Eye (tissue), 1 donor: Measurements from ENCODE around the gene FBXL5.

Source experiments
- DNase-seq: peaks from one replicate; pipeline ENCODE4 v3.0.0-alpha.2; 2015

Gene FBXL5

GRCh38 chr4:15675356-15675755, 20.2 kb upstream of the FBXL5 start:
- no peak for DNase-seq

- DNase-seq = no peak
These were observed 19.8 kb upstream of the FBXL5 start for GRCh38 chr4:15674926-15675325.

DNA sequence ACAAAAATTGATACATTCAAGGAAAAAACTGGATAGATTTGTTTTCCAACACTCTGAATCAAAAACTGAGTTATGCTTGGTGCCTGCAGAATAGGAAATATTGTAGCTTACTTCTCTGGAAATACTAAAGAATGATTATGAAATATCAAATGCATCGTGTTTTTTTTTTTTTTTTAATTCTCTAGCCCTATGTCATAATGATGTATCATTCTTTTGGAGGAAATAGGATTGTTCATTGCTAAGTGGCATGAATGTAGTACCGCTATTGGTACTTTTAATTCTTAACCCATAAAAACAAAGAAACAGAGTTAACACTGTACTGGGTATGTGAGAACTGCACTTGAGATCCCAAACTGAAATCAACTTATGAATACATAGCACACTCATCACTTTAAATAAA, 18.9 kb upstream of the FBXL5 start:
- no peak for DNase-seq

DNA sequence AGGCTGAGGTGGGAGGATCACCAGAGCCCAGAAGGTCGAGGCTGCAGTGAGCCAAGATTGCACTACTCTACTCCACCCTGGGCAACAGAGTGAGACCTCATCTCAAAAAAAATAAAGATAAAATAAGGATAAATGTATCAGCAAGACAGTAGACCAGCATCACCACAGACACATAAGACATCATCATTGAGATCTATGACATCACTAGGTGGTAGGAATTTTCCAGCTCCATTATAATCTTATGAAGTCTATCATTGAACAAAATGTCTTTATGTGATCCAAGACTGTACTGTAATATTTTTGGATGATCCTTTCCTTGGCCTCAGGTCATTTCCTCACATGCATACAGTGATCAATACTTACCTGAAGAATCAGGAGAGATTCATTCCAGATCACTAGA, 18.2 kb upstream of the FBXL5 start:
- DNase-seq = no peak

- no peak for DNase-seq
These were observed 16.9 kb upstream of the FBXL5 start for GRCh38 chr4:15672101-15672500.

GRCh38 chr4:15670576-15670975, 15.4 kb upstream of the FBXL5 start:
- DNase-seq = no peak

- DNase-seq = no peak
These were observed 13.6 kb upstream of the FBXL5 start for GRCh38 chr4:15668566-15669435.

DNA sequence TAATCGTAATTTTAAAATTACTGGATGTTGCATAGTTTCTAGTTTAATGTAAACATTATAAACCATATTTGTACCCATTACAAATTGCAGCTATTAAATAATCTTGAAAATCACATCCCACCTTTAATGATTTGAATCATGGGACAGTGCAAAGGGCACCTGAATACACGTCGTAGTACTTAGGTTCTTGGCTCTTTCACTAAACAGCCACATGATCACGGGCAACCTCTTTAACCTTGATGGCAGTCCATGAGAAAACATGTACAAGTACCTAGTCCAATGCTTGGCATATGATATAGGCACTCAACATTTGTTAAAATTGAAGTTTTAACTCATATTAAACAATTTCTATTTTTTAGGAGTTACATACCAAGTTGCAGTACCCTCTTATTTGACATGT, 11.8 kb upstream of the FBXL5 start:
- DNase-seq = no peak

DNA sequence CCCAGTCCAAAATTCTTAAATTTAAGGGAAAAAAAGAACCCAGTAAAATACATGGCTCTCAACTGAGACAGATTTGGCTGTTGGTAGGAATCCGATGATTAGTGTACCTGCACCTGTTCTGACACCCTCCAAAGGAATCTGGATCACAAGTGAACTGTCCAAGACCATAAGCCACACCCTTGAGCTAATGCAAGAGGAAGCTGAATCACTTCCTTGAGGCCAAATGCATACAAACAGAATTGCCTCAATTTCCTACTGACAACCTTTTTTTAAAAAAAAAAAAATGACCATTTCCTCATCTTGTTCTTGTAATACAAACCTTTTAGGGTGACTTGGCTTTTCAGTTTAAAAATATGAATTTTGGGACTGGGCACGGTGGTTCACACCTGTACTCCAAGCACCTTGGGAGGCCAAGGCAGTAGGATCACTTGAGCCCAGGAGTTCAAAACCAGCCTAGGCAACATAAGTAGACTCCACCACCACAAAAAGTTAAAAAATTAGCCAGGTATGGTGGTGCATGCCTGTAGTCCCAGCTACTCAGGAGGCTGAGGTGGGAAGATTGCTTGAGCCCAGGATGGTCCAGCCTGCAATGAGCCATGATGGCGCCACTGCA, 10.7 kb upstream of the FBXL5 start:
- DNase-seq = no peak

- no peak for DNase-seq
These were observed 4.8 kb upstream of the FBXL5 start for GRCh38 chr4:15659768-15660570.

- DNase-seq = no peak
These were observed 3.6 kb upstream of the FBXL5 start for GRCh38 chr4:15658781-15659180.

DNA sequence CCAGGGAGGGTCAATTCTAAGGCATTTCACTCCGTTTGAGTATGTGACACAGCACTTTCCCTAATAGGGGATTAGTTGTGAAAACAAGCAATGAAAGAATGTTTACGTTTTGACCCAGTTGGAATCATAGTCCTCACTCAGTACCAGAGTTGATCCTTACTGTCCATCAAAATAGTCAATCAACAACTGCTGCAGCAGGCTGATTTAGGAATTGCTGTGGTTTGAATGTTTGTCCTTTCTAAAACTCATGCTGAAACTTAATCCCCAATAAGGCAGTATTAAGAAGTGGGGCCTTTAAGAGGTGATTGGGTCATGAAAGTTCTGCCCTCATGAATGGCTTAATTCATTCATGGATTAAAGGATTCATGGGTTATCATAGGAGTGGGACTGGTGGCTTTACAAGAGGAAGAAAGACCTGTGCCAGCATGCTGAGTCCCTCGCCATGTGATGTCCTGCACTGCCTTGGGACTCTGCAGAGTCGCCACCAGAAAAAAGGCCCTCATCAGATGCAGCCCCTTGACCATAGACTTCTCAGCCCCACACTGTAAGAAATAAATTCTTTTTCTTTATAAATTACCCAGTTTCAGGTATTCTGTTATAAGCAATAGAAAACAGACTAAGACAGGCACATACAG, 3.1 kb upstream of the FBXL5 start:
- no peak for DNase-seq

DNA sequence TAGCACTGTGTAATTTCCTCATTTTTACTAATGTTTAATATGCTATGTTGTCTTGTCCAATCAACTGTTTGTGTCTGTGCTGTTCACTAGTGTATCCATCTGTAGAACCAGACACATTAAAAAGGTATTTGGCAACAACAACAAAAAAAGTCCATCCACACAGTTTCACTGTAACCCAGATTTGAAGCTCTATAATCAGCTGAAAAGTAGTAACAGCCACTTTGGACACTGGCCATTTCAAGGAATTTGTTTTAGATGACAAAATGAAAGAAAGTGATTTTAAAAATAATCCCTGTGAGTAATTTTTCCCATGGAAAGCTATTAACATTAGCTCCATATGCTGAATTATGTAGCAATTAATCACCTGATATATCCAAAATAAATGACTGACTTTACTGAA, 2.2 kb upstream of the FBXL5 start:
- no peak for DNase-seq

- DNase-seq = no peak
These were observed 897 bp upstream of the FBXL5 start for GRCh38 chr4:15656038-15656470.

DNA sequence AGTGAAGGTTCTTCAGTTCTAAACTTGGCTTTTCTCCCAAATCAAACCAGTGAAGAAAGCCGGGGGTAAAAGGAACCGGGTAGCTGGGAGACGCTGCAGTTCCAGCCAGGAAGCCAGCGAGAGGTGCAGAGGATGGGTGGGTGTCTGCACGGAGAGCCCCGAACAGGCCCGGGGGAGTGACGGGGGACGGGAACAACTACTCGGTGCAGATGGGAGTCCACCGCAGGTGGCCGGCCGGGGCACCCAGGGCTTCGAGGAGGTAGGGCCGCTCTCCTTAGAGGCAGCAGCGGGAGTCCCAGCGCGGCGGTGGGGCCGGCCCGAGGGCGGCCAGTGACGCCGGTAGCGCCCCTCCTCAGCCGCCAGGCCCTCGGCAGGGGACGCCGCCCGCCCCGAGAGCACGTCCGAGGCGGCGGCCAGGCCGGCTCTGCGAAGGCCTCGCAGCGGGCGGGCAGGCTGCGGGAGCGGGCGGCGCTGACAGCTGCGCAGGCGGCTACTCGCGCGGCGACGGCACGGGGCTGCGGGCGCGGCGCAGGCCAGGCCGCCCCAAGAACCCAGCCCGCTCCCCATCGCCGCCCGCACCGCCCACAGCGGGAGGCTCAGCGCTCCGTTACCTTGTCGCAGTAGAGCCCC, 449 bp downstream of the FBXL5 start:
- DNase-seq = peak; percentile 85

DNA sequence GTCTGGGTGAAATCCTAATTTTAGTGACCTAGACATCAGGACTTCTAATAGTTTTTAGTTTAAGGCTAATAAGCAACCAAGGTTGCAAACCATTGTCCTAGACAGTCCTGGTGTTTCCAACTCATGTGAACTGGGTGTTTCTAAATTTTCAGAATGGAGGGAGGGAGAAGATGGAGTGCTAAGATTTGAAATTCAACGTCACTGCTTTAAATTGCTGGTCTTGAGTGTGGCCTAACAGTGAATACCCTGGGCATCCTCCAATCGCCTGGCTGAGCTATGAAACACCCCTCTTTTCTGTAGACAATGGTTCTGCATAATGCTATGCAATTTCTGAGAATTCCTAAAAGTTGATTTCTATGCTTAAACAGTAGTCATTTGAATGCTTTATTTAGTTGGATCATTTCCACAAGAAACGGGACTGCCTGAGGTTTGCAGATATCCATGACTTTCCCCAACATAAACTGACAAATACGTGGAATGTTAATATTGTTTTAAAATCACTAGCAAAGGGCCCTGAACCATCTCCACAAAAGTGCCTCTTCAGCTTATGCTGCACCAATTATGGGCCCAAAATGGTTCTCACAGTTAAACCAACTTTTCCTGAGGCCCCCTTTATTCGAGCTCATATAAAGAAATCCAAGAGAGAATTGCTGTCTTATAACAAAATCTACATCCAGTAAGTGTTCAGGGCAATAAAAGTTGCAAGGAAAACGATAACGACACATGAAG, 1.1 kb downstream of the FBXL5 start:
- DNase-seq = peak; percentile 69

DNA sequence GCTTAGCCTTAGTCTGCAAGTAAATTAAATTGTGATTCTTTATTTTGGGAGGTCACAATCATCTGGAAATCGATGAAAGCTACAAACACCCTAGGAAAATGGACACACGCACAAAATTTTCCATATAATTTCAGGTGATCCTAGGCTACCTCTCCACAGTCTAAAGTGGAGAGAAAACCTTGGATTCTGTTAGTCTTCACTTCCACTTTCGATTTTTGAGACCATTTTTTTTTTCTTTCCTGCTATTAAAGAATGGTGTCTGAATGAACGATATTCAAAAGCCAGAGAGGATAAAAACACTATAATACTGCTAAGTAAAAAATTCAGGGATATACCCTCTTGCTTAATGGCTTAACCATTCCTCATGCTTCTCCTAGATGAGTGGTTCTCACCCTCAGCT, 1.7 kb downstream of the FBXL5 start:
- DNase-seq = no peak

DNA sequence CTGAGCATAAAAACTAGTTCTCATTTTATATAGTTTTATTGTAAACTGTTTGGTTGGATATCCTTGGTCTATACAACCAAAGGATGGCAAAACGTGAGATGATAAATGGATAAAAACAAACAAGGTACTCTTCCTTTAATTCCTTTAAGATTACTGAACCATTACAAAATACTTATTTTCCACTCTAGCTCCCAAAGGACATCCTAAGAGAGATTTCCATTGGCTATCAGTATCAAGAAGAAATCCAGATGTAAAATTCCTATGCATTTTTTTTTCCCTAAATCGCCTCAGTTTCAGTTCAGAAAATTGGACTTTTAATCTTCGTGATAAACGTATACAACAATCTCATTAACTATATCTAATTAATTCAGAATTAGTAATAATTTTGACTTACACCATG, 2.3 kb downstream of the FBXL5 start:
- no peak for DNase-seq

- no peak for DNase-seq
These were observed 3.0 kb downstream of the FBXL5 start for GRCh38 chr4:15652191-15652590.

- DNase-seq = no peak
These were observed 3.5 kb downstream of the FBXL5 start for GRCh38 chr4:15651676-15652075.

DNA sequence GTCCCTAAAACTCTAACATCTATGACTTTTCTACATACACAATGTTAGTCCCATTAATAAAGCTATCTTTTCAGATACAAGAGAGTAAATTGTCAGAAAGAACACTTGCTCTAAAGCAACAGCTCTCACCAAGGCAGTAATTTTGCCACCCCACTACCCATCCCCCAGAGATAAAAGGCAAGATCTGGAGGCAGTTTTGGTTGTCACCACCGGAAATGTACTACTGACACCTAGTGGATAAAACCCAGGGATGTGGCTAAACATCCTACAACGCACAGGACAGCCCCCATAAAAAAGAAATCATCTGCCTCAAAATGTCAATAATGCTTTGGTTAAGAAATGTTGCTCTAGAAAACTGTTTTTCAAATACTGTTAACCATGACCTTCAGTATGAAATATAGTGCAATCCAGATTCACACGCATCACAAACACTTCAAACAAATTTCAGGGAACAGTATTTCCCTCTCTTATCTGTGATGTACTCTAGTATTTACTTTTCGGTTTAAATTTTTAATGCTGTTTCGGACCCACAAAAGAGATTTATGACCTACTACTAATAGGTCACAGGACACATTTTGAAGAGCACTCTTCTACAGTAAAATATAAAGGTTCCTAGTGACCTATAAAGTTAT, 5.1 kb downstream of the FBXL5 start:
- DNase-seq = peak; percentile 70

DNA sequence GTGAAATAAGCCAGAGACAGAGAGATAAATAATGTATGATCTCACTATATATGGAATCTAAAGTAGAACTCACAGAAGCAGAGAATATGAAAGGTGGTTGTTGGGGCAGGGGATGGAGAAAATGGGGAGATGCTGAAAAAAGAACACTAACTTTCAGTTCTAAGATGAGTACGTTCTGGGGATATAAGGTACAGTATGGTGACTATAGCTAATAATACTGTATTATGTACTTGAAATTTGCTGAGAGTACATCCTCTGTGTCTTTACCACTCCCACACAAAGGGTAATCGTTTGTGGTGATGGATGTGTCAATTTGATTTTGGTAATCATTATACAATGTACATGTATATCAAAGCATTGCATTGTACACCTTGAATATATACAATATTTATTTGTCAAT, 6.6 kb downstream of the FBXL5 start:
- DNase-seq = no peak
